GM21619 (cell line): ENCODE measurements around the gene ARHGEF10L.
"Not testable (repeated sequence)": the region's sequence is repeated elsewhere in the genome, so short reads cannot be mapped to it uniquely, and the experiment has no call there.

Experiments
- ATAC-seq: cut with Tn5 transposase; IDR thresholded peaks from one replicate; pipeline ENCODE4 v1.9.1; 2021; ENCODE audit not compliant: unreplicated experiment

Gene ARHGEF10L

GRCh38 chr1:17609529-17609928 is 70.0 kb downstream of the ARHGEF10L start:
- ATAC-seq: no peak

GRCh38 chr1:17610085-17610484 is 70.6 kb downstream of the ARHGEF10L start:
- ATAC-seq: no peak

- ATAC-seq: no peak
These were observed 71.2 kb downstream of the ARHGEF10L start for GRCh38 chr1:17610713-17611112.

- ATAC-seq: no peak
These were observed 72.5 kb downstream of the ARHGEF10L start for GRCh38 chr1:17611991-17612390.

- ATAC-seq: no peak
These were observed 73.3 kb downstream of the ARHGEF10L start for GRCh38 chr1:17612831-17613230.

GRCh38 chr1:17614586-17614985 is 75.1 kb downstream of the ARHGEF10L start:
- no peak for ATAC-seq

GRCh38 chr1:17615157-17615556 is 75.7 kb downstream of the ARHGEF10L start:
- no peak for ATAC-seq

GRCh38 chr1:17615959-17616358 is 76.5 kb downstream of the ARHGEF10L start:
- ATAC-seq: no peak

GRCh38 chr1:17616731-17617279 is 77.3 kb downstream of the ARHGEF10L start:
- ATAC-seq: no peak

GRCh38 chr1:17617787-17618557 is 78.5 kb downstream of the ARHGEF10L start:
- no peak for ATAC-seq

- ATAC-seq: no peak
These were observed 79.2 kb downstream of the ARHGEF10L start for GRCh38 chr1:17618558-17619247.

GRCh38 chr1:17620448-17620847 is 81.0 kb downstream of the ARHGEF10L start:
- no peak for ATAC-seq

- no peak for ATAC-seq
These were observed 82.2 kb downstream of the ARHGEF10L start for GRCh38 chr1:17621691-17622090.

GRCh38 chr1:17622823-17623222 is 83.3 kb downstream of the ARHGEF10L start:
- no peak for ATAC-seq

GRCh38 chr1:17624611-17625233 is 85.2 kb downstream of the ARHGEF10L start:
- ATAC-seq: no peak

- no peak for ATAC-seq
These were observed 87.9 kb downstream of the ARHGEF10L start for GRCh38 chr1:17627239-17628052.

- not testable (repeated sequence) for ATAC-seq
These were observed 89.5 kb downstream of the ARHGEF10L start for GRCh38 chr1:17629046-17629445.

GRCh38 chr1:17629460-17629859 is 90.0 kb downstream of the ARHGEF10L start:
- ATAC-seq: no peak

GRCh38 chr1:17630048-17630830 is 90.7 kb downstream of the ARHGEF10L start:
- no peak for ATAC-seq

GRCh38 chr1:17630986-17631385 is 91.5 kb downstream of the ARHGEF10L start:
- ATAC-seq: no peak
